Measurements from ENCODE around the gene PTPRM. TPM values are rescaled to one million over a fixed set of nuclear protein-coding genes. Genes with fewer than 3 reads are reported as not detected.
"Not testable (repeated sequence)": the region's sequence is repeated elsewhere in the genome, so short reads cannot be mapped to it uniquely, and the experiment has no call there.

The PTPRM gene
- total and polyA plus RNA-seq, 2 donors (not counting 3 experiments of a cell fraction or from before 2014, with no cell fraction given) = 37.4 to 43.7 TPM

DNA sequence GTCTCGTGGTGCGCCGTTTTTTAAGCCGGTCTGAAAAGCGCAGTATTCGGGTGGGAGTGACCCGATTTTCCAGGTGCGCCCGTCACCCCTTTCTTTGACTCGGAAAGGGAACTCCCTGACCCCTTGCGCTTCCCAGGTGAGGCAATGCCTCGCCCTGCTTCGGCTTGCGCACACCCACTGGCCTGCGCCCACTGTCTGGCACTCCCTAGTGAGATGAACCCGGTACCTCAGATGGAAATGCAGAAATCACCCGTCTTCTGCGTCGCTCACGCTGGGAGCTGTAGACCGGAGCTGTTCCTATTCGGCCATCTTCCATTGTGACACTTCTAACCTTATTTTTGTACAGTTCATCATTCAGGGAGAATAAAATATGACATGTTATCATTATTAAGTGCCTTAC is 496.0 kb downstream of the PTPRM start:
- H3K79me2 ChIP-seq (ENCODE audit: control insufficient read depth, insufficient read depth, low read length); dilution Hi-C loops (cut with MboI; ENCODE audit: extremely low pct_ligation_motif_present, low sequenced_read_pairs); H3K4me2 ChIP-seq (ENCODE audit: insufficient read depth, low read length); H2AFZ ChIP-seq (ENCODE audit: low read depth, low read length); H3K27me3 ChIP-seq (ENCODE audit: control insufficient read depth in 2 of 2, insufficient read depth in 2 of 2, low read length in 2 of 2); H3K9me1 ChIP-seq (replicated peaks; ENCODE audit: control insufficient read depth, extremely low read depth, insufficient read depth, low read length); H3K4me3 ChIP-seq (replicated peaks in 1 of 3; ENCODE audit: insufficient read depth in 1 of 3, low read depth in 1 of 3, low read length in 3 of 3); BruUV-seq (replicated peaks); H3K36me3 ChIP-seq (ENCODE audit: control insufficient read depth in 2 of 2, extremely low read depth in 1 of 2, insufficient read depth in 2 of 2, low read length in 2 of 2); H3K9ac ChIP-seq (replicated peaks; ENCODE audit: extremely low read depth, insufficient read depth, low read length); H3K4me1 ChIP-seq (ENCODE audit: control insufficient read depth, extremely low read depth, insufficient read depth, low read length); DNase-seq (ENCODE audit: low read depth, low spot score); FAIRE-seq; H3K27ac ChIP-seq (ENCODE audit: insufficient read depth, low read depth, low read length); CTCF ChIA-PET; POLR2A ChIA-PET; H3K9me3 ChIP-seq (replicated peaks; ENCODE audit: control insufficient read depth, insufficient read depth, low read length); intact Hi-C loops (cut with micrococcal nuclease); H4K20me1 ChIP-seq (replicated peaks; ENCODE audit: control insufficient read depth, extremely low read depth, insufficient read depth, low read length): not testable (repeated sequence)

DNA sequence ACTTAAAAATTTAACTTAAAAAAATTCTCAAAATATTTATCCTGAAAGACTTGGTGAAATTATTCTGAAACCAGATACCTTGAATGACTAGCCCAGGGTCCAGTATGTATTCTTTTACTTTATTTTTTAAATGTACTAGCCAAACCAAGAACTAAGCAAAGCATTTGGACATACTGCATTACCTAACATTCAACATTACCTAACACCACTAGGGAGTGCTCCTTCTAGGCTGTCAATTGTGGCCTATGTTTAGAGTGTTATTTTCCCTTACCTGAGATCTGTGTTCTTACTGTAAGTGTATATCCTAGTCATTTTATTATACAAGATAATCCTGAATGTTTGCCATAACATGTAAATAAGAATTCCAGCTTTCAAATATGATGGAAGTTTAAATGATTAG is 496.6 kb downstream of the PTPRM start:
- H3K79me2 ChIP-seq (ENCODE audit: control insufficient read depth, insufficient read depth, low read length) = no peaks in the 10 kb centered on the region
- no peak overlapping the region for H3K27ac ChIP-seq (ENCODE audit: insufficient read depth, low read depth, low read length)
- ChIA-PET POLR2A (no interaction called here), CTCF (no interaction called here)
- no peak for DNase-seq (ENCODE audit: low read depth, low spot score)
- H3K9me3 ChIP-seq (replicated peaks; ENCODE audit: control insufficient read depth, insufficient read depth, low read length) = no peaks in the 10 kb centered on the region
- H4K20me1 ChIP-seq (replicated peaks; ENCODE audit: control insufficient read depth, extremely low read depth, insufficient read depth, low read length) = no peaks in the 10 kb centered on the region
- no peak overlapping the region for H3K9ac ChIP-seq (replicated peaks; ENCODE audit: extremely low read depth, insufficient read depth, low read length)
- no peak overlapping the region for H3K4me3 ChIP-seq (replicated peaks in 1 of 3; ENCODE audit: insufficient read depth in 1 of 3, low read depth in 1 of 3, low read length in 3 of 3)
- no TSS peak for BruUV-seq (replicated peaks)
- H2AFZ ChIP-seq (ENCODE audit: low read depth, low read length) = no peak overlapping the region
- FAIRE-seq = no peak
- H3K27me3 ChIP-seq (ENCODE audit: control insufficient read depth in 2 of 2, insufficient read depth in 2 of 2, low read length in 2 of 2) = no peaks in the 10 kb centered on the region
- dilution Hi-C loops (cut with MboI; ENCODE audit: extremely low pct_ligation_motif_present, low sequenced_read_pairs) (no loop called here), intact Hi-C loops (cut with micrococcal nuclease) (no loop called here)
- H3K36me3 ChIP-seq (ENCODE audit: control insufficient read depth in 2 of 2, extremely low read depth in 1 of 2, insufficient read depth in 2 of 2, low read length in 2 of 2) = no peaks in the 10 kb centered on the region
- H3K4me1 ChIP-seq (ENCODE audit: control insufficient read depth, extremely low read depth, insufficient read depth, low read length) = no peaks in the 10 kb centered on the region
- TF ChIP-seq POLR2AphosphoS5 (IDR thresholded peaks at IDR 0.05; ENCODE audit: insufficient read depth, low read depth, low read length) = no peak
- TF ChIP-seq, protein P1, sequence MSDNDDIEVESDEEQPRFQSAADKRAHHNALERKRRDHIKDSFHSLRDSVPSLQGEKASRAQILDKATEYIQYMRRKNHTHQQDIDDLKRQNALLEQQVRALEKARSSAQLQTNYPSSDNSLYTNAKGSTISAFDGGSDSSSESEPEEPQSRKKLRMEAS (IDR thresholded peaks at IDR 0.05; ENCODE audit: insufficient read depth, insufficient read length) = no peak
- TF ChIP-seq FOS (IDR thresholded peaks at IDR 0.05; ENCODE audit: borderline replicate concordance, insufficient read depth, low read length) = no peak
- no peak for TF ChIP-seq EZH2 (IDR thresholded peaks at IDR 0.05; ENCODE audit: borderline replicate concordance, low read depth, low read length, severe bottlenecking)
- no peak for TF ChIP-seq MYC (IDR thresholded peaks at IDR 0.05; ENCODE audit: low read depth, low read length)
- TF ChIP-seq, protein P2, sequence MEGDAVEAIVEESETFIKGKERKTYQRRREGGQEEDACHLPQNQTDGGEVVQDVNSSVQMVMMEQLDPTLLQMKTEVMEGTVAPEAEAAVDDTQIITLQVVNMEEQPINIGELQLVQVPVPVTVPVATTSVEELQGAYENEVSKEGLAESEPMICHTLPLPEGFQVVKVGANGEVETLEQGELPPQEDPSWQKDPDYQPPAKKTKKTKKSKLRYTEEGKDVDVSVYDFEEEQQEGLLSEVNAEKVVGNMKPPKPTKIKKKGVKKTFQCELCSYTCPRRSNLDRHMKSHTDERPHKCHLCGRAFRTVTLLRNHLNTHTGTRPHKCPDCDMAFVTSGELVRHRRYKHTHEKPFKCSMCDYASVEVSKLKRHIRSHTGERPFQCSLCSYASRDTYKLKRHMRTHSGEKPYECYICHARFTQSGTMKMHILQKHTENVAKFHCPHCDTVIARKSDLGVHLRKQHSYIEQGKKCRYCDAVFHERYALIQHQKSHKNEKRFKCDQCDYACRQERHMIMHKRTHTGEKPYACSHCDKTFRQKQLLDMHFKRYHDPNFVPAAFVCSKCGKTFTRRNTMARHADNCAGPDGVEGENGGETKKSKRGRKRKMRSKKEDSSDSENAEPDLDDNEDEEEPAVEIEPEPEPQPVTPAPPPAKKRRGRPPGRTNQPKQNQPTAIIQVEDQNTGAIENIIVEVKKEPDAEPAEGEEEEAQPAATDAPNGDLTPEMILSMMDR (IDR thresholded peaks at IDR 0.05; ENCODE audit: extremely low read depth in 1 of 2, insufficient read depth in 1 of 2, low read depth in 1 of 2, low read length in 2 of 2) = no peak
- no peak for TF ChIP-seq JUN (IDR thresholded peaks at IDR 0.05; ENCODE audit: borderline replicate concordance, insufficient read depth, insufficient read length, low read depth)
- TF ChIP-seq GATA2 (IDR thresholded peaks at IDR 0.05; ENCODE audit: insufficient read depth, insufficient read length, low read depth, low read length) = no peak
- no peaks in the 10 kb centered on the region for H3K9me1 ChIP-seq (replicated peaks; ENCODE audit: control insufficient read depth, extremely low read depth, insufficient read depth, low read length)
- H3K4me2 ChIP-seq (ENCODE audit: insufficient read depth, low read length) = no peak overlapping the region

Data from endothelial cell of umbilical vein (primary cell).